NCI-H345 (cell line): Measurements from ENCODE around the gene LMO2.

Experiments used
- DNase-seq: peaks from one replicate; lab custom pipeline; 2025; lab: John Stamatoyannopoulos, UW

The LMO2 gene

GRCh38 chr11:33913991-33914390, 22.1 kb upstream of the LMO2 start:
- DNase-seq = no peak

GRCh38 chr11:33912405-33913361, 20.8 kb upstream of the LMO2 start:
- DNase-seq = peak; percentile 25

GRCh38 chr11:33910958-33911339, 19.1 kb upstream of the LMO2 start:
- DNase-seq = no peak

- DNase-seq = no peak
Measured at GRCh38 chr11:33910296-33910957, 18.6 kb upstream of the LMO2 start.

- no peak for DNase-seq
Measured at GRCh38 chr11:33909552-33909951, 17.7 kb upstream of the LMO2 start.

GRCh38 chr11:33909150-33909549, 17.3 kb upstream of the LMO2 start:
- no peak for DNase-seq

GRCh38 chr11:33907421-33907820, 15.5 kb upstream of the LMO2 start:
- DNase-seq = no peak

GRCh38 chr11:33906484-33907186, 14.8 kb upstream of the LMO2 start:
- DNase-seq = no peak

GRCh38 chr11:33904102-33904501, 12.2 kb upstream of the LMO2 start:
- no peak for DNase-seq

- no peak for DNase-seq
Measured at GRCh38 chr11:33900159-33900840, 8.4 kb upstream of the LMO2 start.

- no peak for DNase-seq
Measured at GRCh38 chr11:33899400-33900037, 7.6 kb upstream of the LMO2 start.

GRCh38 chr11:33898957-33899356, 7.1 kb upstream of the LMO2 start:
- DNase-seq = no peak

GRCh38 chr11:33897761-33898375, 6.0 kb upstream of the LMO2 start:
- DNase-seq = no peak

GRCh38 chr11:33896911-33897310, 5.0 kb upstream of the LMO2 start:
- DNase-seq = no peak

GRCh38 chr11:33895752-33896137, 3.9 kb upstream of the LMO2 start:
- DNase-seq = peak; percentile 29

- DNase-seq = no peak
Measured at GRCh38 chr11:33894398-33894746, 2.5 kb upstream of the LMO2 start.

GRCh38 chr11:33893711-33894397, 2.0 kb upstream of the LMO2 start:
- DNase-seq = no peak

GRCh38 chr11:33892906-33893594, 1.2 kb upstream of the LMO2 start:
- no peak for DNase-seq

GRCh38 chr11:33889821-33890378, 2.0 kb downstream of the LMO2 start:
- DNase-seq = no peak

- DNase-seq = no peak
Measured at GRCh38 chr11:33889296-33889695, 2.6 kb downstream of the LMO2 start.
